Mesenchymal stem cell (in vitro differentiated cells and primary cell): Measurements from ENCODE around the gene OPHN1.

Experiments
- DNase-seq: peaks from one replicate; pipeline ENCODE4 v3.0.0-alpha.2; 2013
- H2AFZ ChIP-seq: one replicate; pipeline ENCODE4 v1.6.1; 2013; ENCODE audit warnings: low read depth, mild to moderate bottlenecking, control low read depth, inconsistent platforms, low read length, moderate library complexity
- H2AK5ac ChIP-seq: 2 replicates; pipeline ENCODE4 v1.6.1; 2013; ENCODE audit warnings: low read length, moderate library complexity, mild to moderate bottlenecking, inconsistent platforms; ENCODE audit not compliant: severe bottlenecking
- H2BK120ac ChIP-seq: one replicate; pipeline ENCODE4 v1.6.1; 2013; ENCODE audit warnings: low read depth, mild to moderate bottlenecking, inconsistent platforms, low read length, moderate library complexity
- H2BK12ac ChIP-seq, 2 experiments: one replicate each; pipeline ENCODE4 v1.6.1; 2013; ENCODE audit warnings: inconsistent platforms in 2 of 2, low read length in 2 of 2, mild to moderate bottlenecking in 2 of 2, moderate library complexity in 2 of 2, control low read depth in 1 of 2
- H2BK15ac ChIP-seq: one replicate; pipeline ENCODE4 v1.6.1; 2013; ENCODE audit warnings: mild to moderate bottlenecking, low read depth, inconsistent platforms; ENCODE audit not compliant: poor library complexity, severe bottlenecking
- H2BK5ac ChIP-seq: 2 replicates; pipeline ENCODE4 v1.6.1; 2013; ENCODE audit warnings: low read depth, mild to moderate bottlenecking, low read length, control low read depth, inconsistent platforms; ENCODE audit not compliant: poor library complexity, severe bottlenecking
- H3K14ac ChIP-seq, 2 experiments: one replicate each; pipeline ENCODE4 v1.6.1; 2013; ENCODE audit warnings: inconsistent platforms in 2 of 2, low read length in 2 of 2, control low read depth in 1 of 2, mild to moderate bottlenecking in 1 of 2, moderate library complexity in 1 of 2
- H3K18ac ChIP-seq, 2 experiments: one replicate each; pipeline ENCODE4 v1.6.1; 2013; ENCODE audit warnings: inconsistent platforms in 2 of 2, low read length in 2 of 2, control low read depth in 1 of 2, low read depth in 1 of 2, mild to moderate bottlenecking in 1 of 2
- H3K23ac ChIP-seq, 2 experiments: one replicate each; pipeline ENCODE4 v1.6.1; 2013; ENCODE audit warnings: inconsistent platforms in 2 of 2, low read length in 2 of 2, mild to moderate bottlenecking in 2 of 2, moderate library complexity in 2 of 2, control low read depth in 1 of 2
- H3K27ac ChIP-seq: 2 replicates; pipeline ENCODE4 v1.5.1; 2013; ENCODE audit warnings: mild to moderate bottlenecking, moderate library complexity, low read length, control low read depth, inconsistent platforms; ENCODE audit not compliant: poor library complexity, severe bottlenecking
- H3K27me3 ChIP-seq, 2 experiments: 2 replicates each; pipeline versions ENCODE4 v1.6.1 to v1.7.0; 2013; ENCODE audit warnings: low read length in 2 of 2, mild to moderate bottlenecking in 2 of 2, moderate library complexity in 2 of 2, control low read depth in 1 of 2, inconsistent platforms in 1 of 2; ENCODE audit not compliant: control insufficient read depth in 1 of 2, insufficient read depth in 1 of 2
- H3K36me3 ChIP-seq, 2 experiments: 2 replicates each; pipeline versions ENCODE4 v1.6.1 to v1.7.0; 2013; ENCODE audit warnings: low read length in 2 of 2, control low read depth in 1 of 2, inconsistent platforms in 1 of 2, low read depth in 1 of 2, mild to moderate bottlenecking in 1 of 2; ENCODE audit not compliant: insufficient read depth in 2 of 2, control insufficient read depth in 1 of 2
- H3K4ac ChIP-seq, 2 experiments: one replicate each; pipeline ENCODE4 v1.6.1; 2013; ENCODE audit warnings: inconsistent platforms in 2 of 2, low read length in 2 of 2, mild to moderate bottlenecking in 2 of 2, moderate library complexity in 2 of 2, control low read depth in 1 of 2, low read depth in 1 of 2
- H3K4me1 ChIP-seq: 2 replicates; pipeline ENCODE4 v1.6.1; 2013; ENCODE audit warnings: low read depth, low read length, control low read depth; ENCODE audit not compliant: control insufficient read depth, insufficient read depth
- H3K4me2 ChIP-seq: 2 replicates; pipeline ENCODE4 v1.6.1; 2013; ENCODE audit warnings: low read length, mild to moderate bottlenecking, inconsistent platforms; ENCODE audit not compliant: poor library complexity, severe bottlenecking
- H3K4me3 ChIP-seq, 2 experiments: 2 replicates each; pipeline versions ENCODE4 v1.5.1 to v1.7.0; 2013; ENCODE audit warnings: low read length in 2 of 2, mild to moderate bottlenecking in 2 of 2, control low read depth in 1 of 2, low read depth in 1 of 2; ENCODE audit not compliant: insufficient read depth in 1 of 2
- H3K79me1 ChIP-seq: replicated peaks from 2 replicates; pipeline ENCODE4 v1.6.1; 2013; ENCODE audit warnings: mild to moderate bottlenecking, control low read depth, low read length, inconsistent platforms; ENCODE audit not compliant: poor library complexity, severe bottlenecking
- H3K9ac ChIP-seq: 2 replicates; pipeline ENCODE4 v1.7.0; 2013; ENCODE audit warnings: mild to moderate bottlenecking, low read length, moderate library complexity
- H3K9me3 ChIP-seq: 2 replicates; pipeline ENCODE4 v1.7.0; 2013; ENCODE audit warnings: mild to moderate bottlenecking, low read length; ENCODE audit not compliant: control insufficient read depth
- H4K8ac ChIP-seq: one replicate; pipeline ENCODE4 v1.6.1; 2013; ENCODE audit warnings: inconsistent platforms, mild to moderate bottlenecking, low read length, moderate library complexity
- H4K91ac ChIP-seq: one replicate; pipeline ENCODE4 v1.6.1; 2013; ENCODE audit warnings: mild to moderate bottlenecking, low read length, inconsistent platforms
- WGBS: methylation state at CpG from one replicate; pipeline ENCODE4 v1.1.7; 2013; ENCODE audit warnings: mixed read lengths; 5-methylcytosine and 5-hydroxymethylcytosine counted together

Gene OPHN1

GRCh38 chrX:68415316-68415715 lies 18.0 kb downstream of the OPHN1 start:
- Histone ChIP-seq H3K9me3 (no peaks in the 10 kb centered on the region), H3K18ac (no peak overlapping the region), H3K4me1 (no peaks in the 10 kb centered on the region), H2BK12ac (no peak overlapping the region), H3K27ac (no peak overlapping the region), H3K4me2 (no peak overlapping the region), H3K36me3 (no peaks in the 10 kb centered on the region), H2BK120ac (no peak overlapping the region), H3K14ac (no peak overlapping the region), H3K4me3 (no peak overlapping the region), H2BK15ac (no peak overlapping the region), H4K8ac (no peak overlapping the region), H4K91ac (no peak overlapping the region), H3K9ac (no peak overlapping the region), H3K79me1 (peaks cover 2% of the 10 kb centered on the region), H3K23ac (no peak overlapping the region), H2AFZ (no peak overlapping the region), H3K27me3 (peaks cover 0 to 18% of the 10 kb centered on the region in 2 experiments), H3K4ac (no peak overlapping the region), H2AK5ac (no peak overlapping the region), H2BK5ac (no peak overlapping the region)
- no CpG with 5 or more reads among the region's 1 CpG for WGBS
- DNase-seq = no peak

GRCh38 chrX:68413254-68413653 lies 20.0 kb downstream of the OPHN1 start:
- Histone ChIP-seq H3K4me2 (no peak overlapping the region), H4K91ac (no peak overlapping the region), H2AK5ac (no peak overlapping the region), H3K9ac (no peak overlapping the region), H3K79me1 (peaks cover 2% of the 10 kb centered on the region), H4K8ac (no peak overlapping the region), H2BK12ac (no peak overlapping the region), H2BK5ac (no peak overlapping the region), H3K36me3 (no peaks in the 10 kb centered on the region), H2BK120ac (no peak overlapping the region), H2BK15ac (no peak overlapping the region), H3K18ac (no peak overlapping the region), H3K27me3 (peaks cover 0 to 17% of the 10 kb centered on the region in 2 experiments), H3K4me3 (no peak overlapping the region), H3K23ac (no peak overlapping the region), H3K4ac (no peak overlapping the region), H2AFZ (no peak overlapping the region), H3K27ac (no peak overlapping the region), H3K4me1 (no peaks in the 10 kb centered on the region), H3K14ac (no peak overlapping the region), H3K9me3 (no peaks in the 10 kb centered on the region)
- no peak for DNase-seq
- 98% methylated on average over 3 of the region's 3 CpGs for WGBS

GRCh38 chrX:68411729-68412128 lies 21.6 kb downstream of the OPHN1 start:
- Histone ChIP-seq H2BK15ac (no peak overlapping the region), H3K36me3 (no peaks in the 10 kb centered on the region), H4K8ac (no peak overlapping the region), H2BK12ac (no peak overlapping the region), H3K27me3 (peaks cover 0 to 15% of the 10 kb centered on the region in 2 experiments), H3K14ac (no peak overlapping the region), H3K23ac (no peak overlapping the region), H4K91ac (no peak overlapping the region), H3K9ac (no peak overlapping the region), H3K4me1 (no peaks in the 10 kb centered on the region), H3K4ac (no peak overlapping the region), H3K9me3 (no peaks in the 10 kb centered on the region), H2BK120ac (no peak overlapping the region), H3K27ac (no peak overlapping the region), H3K79me1 (peaks cover 2% of the 10 kb centered on the region), H2BK5ac (no peak overlapping the region), H3K18ac (no peak overlapping the region), H3K4me3 (no peak overlapping the region), H2AFZ (no peak overlapping the region), H2AK5ac (no peak overlapping the region), H3K4me2 (no peak overlapping the region)
- WGBS = 88% methylated on average over 3 of the region's 3 CpGs
- DNase-seq = no peak

- Histone ChIP-seq H3K4ac (no peak overlapping the region), H2AFZ (no peak overlapping the region), H3K4me3 (no peak overlapping the region), H3K36me3 (no peaks in the 10 kb centered on the region), H2BK5ac (no peak overlapping the region), H3K9me3 (no peaks in the 10 kb centered on the region), H3K4me2 (no peak overlapping the region), H3K27ac (no peak overlapping the region), H3K14ac (no peak overlapping the region), H3K23ac (no peak overlapping the region), H2AK5ac (no peak overlapping the region), H3K4me1 (no peaks in the 10 kb centered on the region), H4K8ac (no peak overlapping the region), H3K79me1 (peaks cover 2% of the 10 kb centered on the region), H2BK12ac (no peak overlapping the region), H3K27me3 (peaks cover 0 to 10% of the 10 kb centered on the region in 2 experiments), H2BK15ac (no peak overlapping the region), H3K18ac (no peak overlapping the region), H2BK120ac (no peak overlapping the region), H3K9ac (no peak overlapping the region), H4K91ac (no peak overlapping the region)
- no CpG with 5 or more reads among the region's 1 CpG for WGBS
- no peak for DNase-seq
Measured at GRCh38 chrX:68409194-68409593, 24.1 kb downstream of the OPHN1 start.
